SIG-M5 treated with dmso at 0.1 percent for 504 hours (cell line): ENCODE results near the gene NRIP2.
"Not testable (repeated sequence)": the region's sequence is repeated elsewhere in the genome, so short reads cannot be mapped to it uniquely, and the experiment has no call there.

ENCODE experiments used
- DNase-seq: peaks from one replicate; lab custom pipeline; 2025; ENCODE audit not compliant: unreplicated experiment; lab: John Stamatoyannopoulos, UW

The NRIP2 gene

GRCh38 chr12:2834581-2835491 lies at the start of gene NRIP2:
TSS of gene NRIP2 (minus strand) at chr12:2835035. CDS start at chr12:2834983, 52 bp downstream.
- DNase-seq = no peak

GRCh38 chr12:2879853-2880252 lies 45.0 kb upstream of the NRIP2 start:
- DNase-seq = no peak

- peak; percentile 99 for DNase-seq
Measured at GRCh38 chr12:2877953-2878732, 43.3 kb upstream of the NRIP2 start.

GRCh38 chr12:2877047-2877952 lies 42.5 kb upstream of the NRIP2 start, which contains the start of the genes FOXM1 and RHNO1:
TSS of gene FOXM1 (minus strand) at chr12:2877174. CDS start at chr12:2874478, 2,696 bp downstream.
TSS of gene RHNO1 (plus strand) at chr12:2877223. CDS start at chr12:2885367, 8,144 bp downstream.
- peak; percentile 84 for DNase-seq

GRCh38 chr12:2876431-2877046 lies 41.7 kb upstream of the NRIP2 start:
- peak; percentile 45 for DNase-seq

- DNase-seq = not testable (repeated sequence)
Measured at GRCh38 chr12:2868986-2869632, 34.3 kb upstream of the NRIP2 start.

- DNase-seq = no peak
Measured at GRCh38 chr12:2864198-2864597, 29.4 kb upstream of the NRIP2 start.

DNA sequence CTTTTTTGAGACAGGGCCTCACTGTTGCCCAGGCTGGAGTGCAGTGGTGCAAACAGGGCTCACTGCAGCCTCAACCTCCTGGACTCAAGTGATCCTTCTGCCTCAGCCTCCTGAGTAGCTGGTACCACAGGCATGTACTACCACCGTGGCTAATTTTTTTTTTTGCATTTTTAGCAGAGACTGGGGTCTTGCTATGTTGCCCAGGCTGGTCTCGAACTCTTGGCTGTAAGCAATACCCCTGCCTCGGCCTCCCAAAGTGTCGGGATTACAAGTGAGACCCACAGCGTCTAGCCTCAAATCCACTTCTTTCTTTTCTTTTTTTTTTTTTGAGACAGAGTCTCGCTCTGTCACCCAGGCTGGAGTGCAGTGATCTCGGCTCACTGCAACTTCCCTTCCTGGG lies 28.6 kb upstream of the NRIP2 start:
- DNase-seq = not testable (repeated sequence)

DNA sequence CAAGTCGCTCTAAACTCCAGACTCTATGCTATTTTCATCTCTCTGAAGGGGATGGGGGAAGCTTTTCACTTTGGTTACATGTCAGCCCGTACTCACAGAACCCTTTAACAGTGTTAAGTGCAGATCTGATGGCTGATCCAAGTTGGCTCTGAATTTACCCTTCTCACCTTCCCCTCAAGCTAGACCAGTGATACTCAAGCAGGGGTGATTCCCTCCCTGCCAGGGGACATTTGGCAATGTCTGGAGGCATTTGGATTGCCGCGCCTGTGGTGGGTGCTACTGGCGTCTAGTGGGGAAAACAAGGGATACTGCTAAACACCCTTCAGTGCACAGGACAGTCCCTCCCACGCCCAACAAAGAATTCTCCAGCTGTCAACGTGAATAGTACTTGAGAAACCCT lies 28.0 kb upstream of the NRIP2 start:
- no peak for DNase-seq

GRCh38 chr12:2860170-2860569 lies 25.3 kb upstream of the NRIP2 start:
- DNase-seq = no peak

- no peak for DNase-seq
Measured at GRCh38 chr12:2858944-2859421, 24.1 kb upstream of the NRIP2 start.

DNA sequence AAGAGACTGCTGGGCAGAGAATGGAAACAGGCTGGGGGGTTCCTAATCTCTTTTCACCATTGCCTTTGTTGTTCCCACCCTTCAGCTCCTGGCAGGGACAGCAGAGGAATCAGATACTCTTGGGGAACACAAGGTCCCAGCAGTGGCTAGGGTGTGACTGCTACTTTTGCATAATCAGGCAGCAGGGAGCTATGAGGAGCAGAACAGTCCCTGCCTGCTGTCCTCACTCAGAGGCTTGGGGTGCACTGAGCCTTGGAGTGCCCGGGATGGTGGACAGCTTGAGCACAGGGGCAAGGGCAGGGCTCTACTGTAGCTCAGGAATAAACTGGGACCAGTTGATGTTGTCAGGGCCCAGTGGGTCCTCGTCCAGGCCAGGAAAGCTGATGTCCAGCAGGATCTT lies 23.5 kb upstream of the NRIP2 start:
- DNase-seq = no peak

GRCh38 chr12:2857576-2857975 lies 22.7 kb upstream of the NRIP2 start:
- no peak for DNase-seq

DNA sequence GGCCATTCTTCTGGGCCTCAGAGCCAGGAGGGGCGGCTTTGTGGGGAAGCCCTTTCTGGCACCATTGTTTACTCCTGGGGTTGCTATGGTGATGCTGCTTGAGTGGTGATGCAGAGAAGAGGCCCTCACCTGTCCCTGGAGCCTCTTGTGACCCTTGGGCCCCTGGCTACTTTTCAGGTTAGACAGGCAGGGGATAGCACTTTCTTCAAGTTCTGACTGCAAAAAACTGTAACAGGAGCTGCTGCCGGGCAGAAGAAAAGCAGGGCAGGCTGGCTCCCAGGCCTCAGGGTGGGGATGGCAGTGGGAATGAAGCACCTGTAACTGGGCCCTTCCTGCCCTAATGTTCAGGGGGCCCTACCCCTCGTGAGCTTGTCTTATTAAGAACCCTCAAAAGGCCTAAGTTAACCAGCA lies 22.2 kb upstream of the NRIP2 start, which contains the start of gene TEX52:
TEX52 (minus strand) TSS at position 19 of the 411 bp plus-strand sequence; CDS start at position 6, 13 bp downstream.
- no peak for DNase-seq

GRCh38 chr12:2856051-2856450 lies 21.2 kb upstream of the NRIP2 start:
- no peak for DNase-seq

GRCh38 chr12:2855546-2855945 lies 20.7 kb upstream of the NRIP2 start:
- DNase-seq = no peak

DNA sequence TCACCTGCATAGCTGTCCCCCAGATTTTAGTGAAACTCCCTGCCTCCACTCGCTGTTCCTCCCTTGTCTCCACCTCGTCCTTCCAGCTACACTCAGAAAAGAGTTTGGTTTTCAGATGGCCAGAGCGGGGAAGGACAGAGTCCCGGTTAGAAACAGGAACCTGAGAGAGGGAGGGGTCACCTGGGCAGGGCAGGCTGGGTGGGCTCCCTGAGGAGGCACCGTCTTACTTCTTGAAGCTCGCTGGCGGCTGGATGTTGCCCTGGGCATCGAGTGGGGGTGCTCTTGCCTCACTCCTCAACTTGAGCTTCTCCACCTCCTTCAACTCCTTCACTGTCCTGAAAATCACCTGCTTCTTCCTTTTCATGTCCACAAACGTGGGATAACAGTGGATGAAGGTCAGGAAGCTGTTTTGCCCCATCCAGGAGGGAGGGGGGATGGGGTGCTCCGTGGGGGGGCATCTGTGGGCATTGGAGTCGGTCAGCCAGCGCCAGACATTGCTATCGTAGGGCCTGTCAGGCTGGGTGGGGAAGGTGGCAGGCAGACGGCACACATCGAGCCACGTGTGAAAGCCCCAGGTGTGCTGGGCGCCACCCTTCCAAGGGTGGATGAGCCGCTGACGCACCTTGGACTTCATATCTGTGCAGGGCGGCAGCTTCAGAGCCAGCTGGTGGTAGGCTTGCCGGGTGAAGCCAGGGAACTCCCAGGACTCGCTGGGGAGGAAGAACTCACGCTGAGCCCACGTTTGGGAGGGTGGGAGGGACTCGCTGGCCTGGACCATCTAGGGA lies 20.0 kb upstream of the NRIP2 start:
- no peak for DNase-seq

GRCh38 chr12:2853626-2854025 lies 18.8 kb upstream of the NRIP2 start:
- peak; percentile 33 for DNase-seq

- no peak for DNase-seq
Measured at GRCh38 chr12:2851931-2852330, 17.1 kb upstream of the NRIP2 start.
